ENCODE data around the gene PRDM1.

Gene PRDM1

GRCh38 chr6:106118835-106119431, 32.8 kb downstream of the PRDM1 start:
- DNase-seq = no peak

- DNase-seq = no peak
Observed at GRCh38 chr6:106119546-106119945, 33.4 kb downstream of the PRDM1 start.

- DNase-seq = no peak
Observed at GRCh38 chr6:106120006-106120405, 33.9 kb downstream of the PRDM1 start.

- no peak for DNase-seq
Observed at GRCh38 chr6:106120406-106120805, 34.3 kb downstream of the PRDM1 start.

- no peak for DNase-seq
Observed at GRCh38 chr6:106122306-106122918, 36.3 kb downstream of the PRDM1 start.

- DNase-seq = no peak
Observed at GRCh38 chr6:106122938-106123656, 37.0 kb downstream of the PRDM1 start.

- DNase-seq = no peak
Observed at GRCh38 chr6:106124015-106124414, 37.9 kb downstream of the PRDM1 start.

GRCh38 chr6:106124437-106125430, 38.6 kb downstream of the PRDM1 start:
- no peak for DNase-seq

- no peak for DNase-seq
Observed at GRCh38 chr6:106125925-106126435, 39.8 kb downstream of the PRDM1 start.

GRCh38 chr6:106126482-106126881, 40.3 kb downstream of the PRDM1 start:
- no peak for DNase-seq

GRCh38 chr6:106128981-106129781, 43.0 kb downstream of the PRDM1 start:
- DNase-seq = no peak

- DNase-seq = no peak
Observed at GRCh38 chr6:106132153-106132698, 46.1 kb downstream of the PRDM1 start.

- DNase-seq = no peak
Observed at GRCh38 chr6:106133040-106133439, 46.9 kb downstream of the PRDM1 start.

GRCh38 chr6:106134087-106134770, 48.1 kb downstream of the PRDM1 start:
- no peak for DNase-seq

GRCh38 chr6:106134906-106135634, 48.9 kb downstream of the PRDM1 start:
- DNase-seq = no peak

- no peak for DNase-seq
Observed at GRCh38 chr6:106135911-106136571, 49.9 kb downstream of the PRDM1 start.

- no peak for DNase-seq
Observed at GRCh38 chr6:106136845-106137244, 50.7 kb downstream of the PRDM1 start.

GRCh38 chr6:106138151-106138550, 52.0 kb downstream of the PRDM1 start:
- no peak for DNase-seq

- DNase-seq = no peak
Observed at GRCh38 chr6:106141441-106142237, 55.5 kb downstream of the PRDM1 start.

All from NCI-H82 (cell line).